ENCODE data around the gene AGL.
"Not testable (repeated sequence)": the region's sequence is repeated elsewhere in the genome, so short reads cannot be mapped to it uniquely, and the experiment has no call there.

The AGL gene

GRCh38 chr1:99950486-99950885, 100.3 kb downstream of the AGL start:
- no peak overlapping the region for H3K4me3 ChIP-seq (ENCODE audit: low read depth, low read length)
- in situ Hi-C loops (cut with HindIII; ENCODE audit: low sequenced_read_pairs) = no loop called here
- DNase-seq (ENCODE audit: low read depth, low spot score) = no peak
- TF ChIP-seq, protein P1, sequence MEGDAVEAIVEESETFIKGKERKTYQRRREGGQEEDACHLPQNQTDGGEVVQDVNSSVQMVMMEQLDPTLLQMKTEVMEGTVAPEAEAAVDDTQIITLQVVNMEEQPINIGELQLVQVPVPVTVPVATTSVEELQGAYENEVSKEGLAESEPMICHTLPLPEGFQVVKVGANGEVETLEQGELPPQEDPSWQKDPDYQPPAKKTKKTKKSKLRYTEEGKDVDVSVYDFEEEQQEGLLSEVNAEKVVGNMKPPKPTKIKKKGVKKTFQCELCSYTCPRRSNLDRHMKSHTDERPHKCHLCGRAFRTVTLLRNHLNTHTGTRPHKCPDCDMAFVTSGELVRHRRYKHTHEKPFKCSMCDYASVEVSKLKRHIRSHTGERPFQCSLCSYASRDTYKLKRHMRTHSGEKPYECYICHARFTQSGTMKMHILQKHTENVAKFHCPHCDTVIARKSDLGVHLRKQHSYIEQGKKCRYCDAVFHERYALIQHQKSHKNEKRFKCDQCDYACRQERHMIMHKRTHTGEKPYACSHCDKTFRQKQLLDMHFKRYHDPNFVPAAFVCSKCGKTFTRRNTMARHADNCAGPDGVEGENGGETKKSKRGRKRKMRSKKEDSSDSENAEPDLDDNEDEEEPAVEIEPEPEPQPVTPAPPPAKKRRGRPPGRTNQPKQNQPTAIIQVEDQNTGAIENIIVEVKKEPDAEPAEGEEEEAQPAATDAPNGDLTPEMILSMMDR (IDR thresholded peaks at IDR 0.05; ENCODE audit: low read depth, low read length) = no peak

GRCh38 chr1:99952522-99952921, 102.4 kb downstream of the AGL start:
- DNase-seq (ENCODE audit: low read depth, low spot score) = no peak
- TF ChIP-seq, protein P1 (IDR thresholded peaks at IDR 0.05; ENCODE audit: low read depth, low read length) = no peak
- H3K4me3 ChIP-seq (ENCODE audit: low read depth, low read length) = no peak overlapping the region
- in situ Hi-C loops (cut with HindIII; ENCODE audit: low sequenced_read_pairs) = no loop called here

GRCh38 chr1:99955375-99955774, 105.2 kb downstream of the AGL start:
- in situ Hi-C loops (cut with HindIII; ENCODE audit: low sequenced_read_pairs) = no loop called here
- H3K4me3 ChIP-seq (ENCODE audit: low read depth, low read length) = no peak overlapping the region
- no peak for DNase-seq (ENCODE audit: low read depth, low spot score)
- TF ChIP-seq, protein P1 (IDR thresholded peaks at IDR 0.05; ENCODE audit: low read depth, low read length) = no peak

- in situ Hi-C loops (cut with HindIII; ENCODE audit: low sequenced_read_pairs) = no loop called here
- TF ChIP-seq, protein P1 (IDR thresholded peaks at IDR 0.05; ENCODE audit: low read depth, low read length) = peak; percentile 8
- no peak for DNase-seq (ENCODE audit: low read depth, low spot score)
- no peak overlapping the region for H3K4me3 ChIP-seq (ENCODE audit: low read depth, low read length)
Observed at GRCh38 chr1:99956755-99957154, 106.6 kb downstream of the AGL start.

DNA sequence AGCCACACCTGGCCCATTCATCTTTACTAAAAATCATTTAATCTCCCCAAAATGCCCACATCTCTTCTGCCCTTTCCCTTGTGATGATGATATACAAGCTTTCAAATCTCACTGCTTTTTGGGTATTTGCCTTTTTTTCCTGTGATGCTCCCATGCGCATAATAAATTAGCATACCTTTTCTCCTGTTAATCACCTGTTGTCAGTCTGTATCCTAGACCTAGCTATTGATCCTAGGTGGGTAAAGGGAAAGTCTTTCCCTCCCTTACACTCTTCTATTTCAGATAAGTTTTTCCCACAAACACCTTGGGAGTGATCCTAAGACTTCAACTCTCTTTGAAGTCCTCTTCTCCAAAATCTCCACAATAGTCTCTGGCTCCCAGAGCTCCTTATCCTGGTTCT, 107.7 kb downstream of the AGL start:
- in situ Hi-C loops (cut with HindIII; ENCODE audit: low sequenced_read_pairs) = no loop called here
- no peak for DNase-seq (ENCODE audit: low read depth, low spot score)
- TF ChIP-seq, protein P1 (IDR thresholded peaks at IDR 0.05; ENCODE audit: low read depth, low read length) = no peak
- H3K4me3 ChIP-seq (ENCODE audit: low read depth, low read length) = no peak overlapping the region

- H3K4me3 ChIP-seq (ENCODE audit: low read depth, low read length); in situ Hi-C loops (cut with HindIII; ENCODE audit: low sequenced_read_pairs); DNase-seq (ENCODE audit: low read depth, low spot score): not testable (repeated sequence)
Observed at GRCh38 chr1:99959189-99959705, 109.1 kb downstream of the AGL start.

DNA sequence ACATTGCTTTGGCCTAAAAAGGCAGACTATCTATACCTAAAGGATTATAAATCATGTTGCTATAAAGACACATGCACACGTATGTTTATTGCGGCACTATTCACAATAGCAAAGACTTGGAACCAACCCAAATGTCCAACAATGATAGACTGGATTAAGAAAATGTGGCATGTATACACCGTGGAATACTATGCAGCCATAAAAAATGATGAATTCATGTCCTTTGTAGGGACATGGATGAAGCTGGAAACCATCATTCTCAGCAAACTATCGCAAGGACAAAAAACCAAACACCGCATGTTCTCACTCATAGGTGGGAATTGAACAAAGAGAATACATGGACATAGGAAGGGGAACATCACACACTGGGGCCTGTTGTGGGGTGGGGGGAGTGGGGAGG, 110.1 kb downstream of the AGL start:
- DNase-seq (ENCODE audit: low read depth, low spot score); H3K4me3 ChIP-seq (ENCODE audit: low read depth, low read length); in situ Hi-C loops (cut with HindIII; ENCODE audit: low sequenced_read_pairs): not testable (repeated sequence)

Data from astrocyte of the spinal cord (primary cell).